Gastrocnemius medialis (tissue), 4 donors: ENCODE results near the gene HSH2D.

Experiments
- POLR2A ChIP-seq, 2 donors: fragments of 450-650 bp; IDR thresholded peaks; one replicate each; pipeline ENCODE4 v1.6.1; 2017; ENCODE audit warnings: antibody characterized with exemption in 2 of 2, mild to moderate bottlenecking in 2 of 2, moderate library complexity in 2 of 2
- TF ChIP-seq, protein P1 (sequence below), 5 experiments: fragments of 450-650 bp in 3 of 5; fragments of 200-600 bp in 2 of 5; sonication (generic) in 2 of 5; IDR thresholded peaks in 4 of 5; conservative IDR thresholded peaks in 1 of 5; 1 replicate in 4 of 5; 2 replicates in 1 of 5; pipeline ENCODE4 v1.5.1; 2016 to 2019; ENCODE audit warnings: antibody characterized with exemption in 5 of 5, mild to moderate bottlenecking in 3 of 5, moderate library complexity in 3 of 5

DNA sequence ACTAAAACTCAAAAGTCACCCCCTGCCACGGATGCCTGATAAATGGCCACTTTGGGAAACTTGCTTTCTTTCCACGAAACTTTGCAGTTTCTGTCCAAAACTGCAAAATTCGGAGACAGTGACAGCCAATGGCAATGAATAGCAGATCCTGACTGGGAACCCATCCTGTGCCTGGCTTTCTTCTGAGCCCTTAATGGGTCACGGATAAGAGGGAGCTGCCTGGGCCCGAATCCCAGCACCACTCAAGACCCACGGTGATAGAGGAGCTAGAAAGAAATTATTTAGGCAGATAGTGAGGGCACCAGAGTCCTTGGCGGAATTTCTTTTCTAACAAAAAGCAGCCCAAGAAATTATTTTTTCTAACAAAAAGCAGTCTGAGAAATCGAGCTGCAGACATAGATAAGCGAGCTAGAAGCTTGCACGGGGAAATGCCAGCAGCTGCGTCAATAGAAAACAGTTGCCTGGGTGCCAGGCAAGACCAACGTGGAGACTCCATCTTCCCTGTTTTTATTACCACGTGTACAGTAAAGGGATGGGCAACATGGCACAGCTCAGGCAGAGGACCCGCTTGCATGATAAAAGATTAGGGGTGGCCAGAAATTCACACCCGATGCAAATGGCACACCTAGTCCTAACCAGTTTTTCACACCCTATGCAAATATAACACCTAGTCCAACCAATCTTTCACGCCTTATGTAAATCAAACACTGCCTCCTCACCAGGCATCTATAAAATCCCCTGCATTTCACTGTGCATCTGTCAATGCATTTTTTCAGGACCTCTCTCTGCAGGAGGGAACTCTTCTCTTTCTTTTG, 7.1 kb upstream of the HSH2D start:
- TF ChIP-seq, protein P1, sequence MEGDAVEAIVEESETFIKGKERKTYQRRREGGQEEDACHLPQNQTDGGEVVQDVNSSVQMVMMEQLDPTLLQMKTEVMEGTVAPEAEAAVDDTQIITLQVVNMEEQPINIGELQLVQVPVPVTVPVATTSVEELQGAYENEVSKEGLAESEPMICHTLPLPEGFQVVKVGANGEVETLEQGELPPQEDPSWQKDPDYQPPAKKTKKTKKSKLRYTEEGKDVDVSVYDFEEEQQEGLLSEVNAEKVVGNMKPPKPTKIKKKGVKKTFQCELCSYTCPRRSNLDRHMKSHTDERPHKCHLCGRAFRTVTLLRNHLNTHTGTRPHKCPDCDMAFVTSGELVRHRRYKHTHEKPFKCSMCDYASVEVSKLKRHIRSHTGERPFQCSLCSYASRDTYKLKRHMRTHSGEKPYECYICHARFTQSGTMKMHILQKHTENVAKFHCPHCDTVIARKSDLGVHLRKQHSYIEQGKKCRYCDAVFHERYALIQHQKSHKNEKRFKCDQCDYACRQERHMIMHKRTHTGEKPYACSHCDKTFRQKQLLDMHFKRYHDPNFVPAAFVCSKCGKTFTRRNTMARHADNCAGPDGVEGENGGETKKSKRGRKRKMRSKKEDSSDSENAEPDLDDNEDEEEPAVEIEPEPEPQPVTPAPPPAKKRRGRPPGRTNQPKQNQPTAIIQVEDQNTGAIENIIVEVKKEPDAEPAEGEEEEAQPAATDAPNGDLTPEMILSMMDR (IDR thresholded peaks at IDR 0.05 in 4 of 5, conservative IDR thresholded peaks at IDR 0.05 in 1 of 5): no peak
- TF ChIP-seq POLR2A (IDR thresholded peaks at IDR 0.05): no peak
